ELR (cell line): ENCODE measurements around the gene ALDH3B2.
"Not testable (repeated sequence)": the region's sequence is repeated elsewhere in the genome, so short reads cannot be mapped to it uniquely, and the experiment has no call there.

Source experiments
- DNase-seq: peaks from one replicate; pipeline ENCODE4 v3.0.0-alpha.2; 2015; ENCODE audit warnings: low read depth

ALDH3B2 gene

GRCh38 chr11:67662142-67662834 is 12.1 kb downstream of the ALDH3B2 start:
- no peak for DNase-seq

GRCh38 chr11:67660752-67661151 is 13.7 kb downstream of the ALDH3B2 start:
- DNase-seq = not testable (repeated sequence)

- DNase-seq = not testable (repeated sequence)
Observed at GRCh38 chr11:67659651-67660165, 14.7 kb downstream of the ALDH3B2 start.

GRCh38 chr11:67657300-67657699 is 17.1 kb downstream of the ALDH3B2 start:
- no peak for DNase-seq

- DNase-seq = no peak
Observed at GRCh38 chr11:67656278-67656922, 18.0 kb downstream of the ALDH3B2 start.

GRCh38 chr11:67654225-67654624 is 20.2 kb downstream of the ALDH3B2 start:
- no peak for DNase-seq

DNA sequence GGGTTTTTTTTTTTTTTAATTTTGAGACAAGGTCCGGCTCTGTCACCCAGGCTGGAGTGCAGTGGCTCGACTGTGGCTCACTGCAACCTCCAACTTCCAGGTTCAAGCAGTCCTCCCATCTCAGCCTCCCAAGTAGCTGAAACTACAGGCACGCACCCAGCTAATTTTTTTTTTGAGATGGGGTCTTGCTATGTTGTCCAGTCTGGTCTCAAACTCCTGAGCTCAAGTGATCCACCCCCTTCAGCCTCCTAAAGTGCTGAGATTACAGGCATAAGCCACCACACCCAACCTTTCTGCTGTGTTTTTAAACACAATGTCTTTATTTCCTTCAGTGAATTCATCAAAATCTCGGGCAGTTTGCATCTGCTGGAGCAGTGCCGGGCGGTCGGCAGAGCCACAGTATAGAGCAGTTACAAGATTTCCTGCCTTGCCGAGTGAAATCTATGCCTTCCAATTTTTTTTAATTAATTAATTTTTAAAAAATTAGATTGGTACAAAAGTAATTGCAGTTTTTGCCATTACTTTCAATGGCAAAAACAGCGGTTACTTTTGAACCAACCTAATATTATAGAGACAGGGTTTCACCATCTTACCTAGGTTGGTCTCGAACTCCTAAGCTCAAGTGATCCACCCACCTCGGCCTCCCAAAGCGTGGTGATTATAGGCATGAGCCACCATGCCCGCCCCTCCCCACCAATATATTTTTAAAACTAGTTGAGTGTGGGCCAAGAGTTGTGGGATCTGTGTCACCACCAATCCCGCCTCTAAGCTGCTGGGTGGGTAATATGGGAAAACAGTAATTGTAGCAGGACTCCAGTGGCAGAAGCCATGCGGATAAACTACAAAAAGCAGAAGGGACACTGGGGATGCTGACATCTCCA is 21.2 kb downstream of the ALDH3B2 start:
- no peak for DNase-seq

GRCh38 chr11:67651976-67652781 is 22.2 kb downstream of the ALDH3B2 start:
- DNase-seq = no peak

- no peak for DNase-seq
Observed at GRCh38 chr11:67649634-67650510, 24.6 kb downstream of the ALDH3B2 start.

DNA sequence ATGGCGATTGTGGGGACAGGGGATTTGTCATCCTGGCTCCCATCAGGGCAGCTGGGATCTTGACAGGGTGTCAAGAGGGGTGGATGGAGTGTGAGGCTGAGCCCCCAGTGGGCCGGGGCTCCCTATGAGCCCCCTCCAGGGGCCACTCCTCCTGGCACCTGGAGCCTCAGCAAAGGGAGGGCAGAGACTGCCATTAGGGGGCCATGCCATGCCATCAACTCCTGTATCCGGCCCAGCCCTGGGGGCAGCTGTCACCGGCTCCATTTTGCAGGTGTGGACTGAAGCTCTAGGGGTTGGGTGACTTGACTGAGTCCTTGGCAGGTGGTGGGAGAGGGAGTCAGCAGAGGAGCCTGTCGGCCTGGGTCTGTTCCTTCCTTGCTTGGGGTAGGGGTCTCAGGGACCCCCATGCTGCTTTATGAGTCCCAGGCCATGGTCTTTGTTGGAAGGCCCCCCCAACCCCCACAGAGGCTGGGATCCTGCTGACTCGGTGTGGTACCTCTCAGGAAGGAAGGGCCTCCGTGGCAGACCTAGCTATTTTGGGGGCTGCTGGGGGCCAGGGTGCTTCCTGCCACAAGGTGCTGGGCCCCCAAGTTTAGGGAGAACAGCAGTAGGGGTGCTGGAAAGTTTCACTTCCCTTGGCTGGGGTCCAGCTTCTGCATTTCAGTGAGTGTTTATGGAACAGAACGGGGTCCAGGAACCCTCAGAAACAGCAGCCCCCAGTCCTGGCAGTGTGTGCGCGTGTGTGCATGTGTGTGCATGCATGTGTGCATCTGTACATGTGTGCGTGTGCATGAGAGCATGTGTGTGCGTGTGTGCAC is 25.4 kb downstream of the ALDH3B2 start:
- DNase-seq = no peak

DNA sequence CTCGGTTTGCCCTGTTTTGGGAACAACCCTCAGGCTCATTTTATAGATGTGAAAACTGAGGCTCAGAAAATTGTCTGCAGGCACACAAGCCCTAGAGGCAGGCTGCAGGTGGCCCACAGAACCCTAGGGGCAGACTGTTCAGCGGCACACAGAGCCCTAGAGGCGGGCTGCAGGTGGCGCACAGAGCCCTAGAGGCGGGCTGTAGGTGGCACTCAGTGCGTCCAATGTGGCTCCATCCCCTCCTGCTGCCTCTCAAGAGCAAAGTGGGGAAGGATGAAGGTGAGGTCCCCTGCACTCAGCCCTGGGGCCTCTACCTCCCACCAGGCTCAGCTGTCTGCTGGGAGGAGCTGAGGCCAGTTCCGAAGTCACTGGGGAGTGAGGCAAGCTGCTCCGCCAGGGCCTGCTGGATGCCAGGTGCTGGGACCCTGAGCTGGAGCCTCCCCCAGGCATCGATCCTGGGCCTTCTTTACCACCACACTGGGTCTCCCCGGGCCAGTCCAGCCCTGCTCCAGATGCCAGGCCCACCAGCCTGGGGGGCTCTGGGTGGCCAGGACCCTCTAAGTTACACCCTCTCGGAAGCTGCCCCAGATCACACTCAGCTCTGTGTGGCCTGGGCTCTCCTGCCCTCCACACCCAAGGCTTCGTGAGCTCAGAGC is 26.2 kb downstream of the ALDH3B2 start:
- peak; percentile 32 for DNase-seq

- DNase-seq = no peak
Observed at GRCh38 chr11:67647471-67647870, 27.0 kb downstream of the ALDH3B2 start.

DNA sequence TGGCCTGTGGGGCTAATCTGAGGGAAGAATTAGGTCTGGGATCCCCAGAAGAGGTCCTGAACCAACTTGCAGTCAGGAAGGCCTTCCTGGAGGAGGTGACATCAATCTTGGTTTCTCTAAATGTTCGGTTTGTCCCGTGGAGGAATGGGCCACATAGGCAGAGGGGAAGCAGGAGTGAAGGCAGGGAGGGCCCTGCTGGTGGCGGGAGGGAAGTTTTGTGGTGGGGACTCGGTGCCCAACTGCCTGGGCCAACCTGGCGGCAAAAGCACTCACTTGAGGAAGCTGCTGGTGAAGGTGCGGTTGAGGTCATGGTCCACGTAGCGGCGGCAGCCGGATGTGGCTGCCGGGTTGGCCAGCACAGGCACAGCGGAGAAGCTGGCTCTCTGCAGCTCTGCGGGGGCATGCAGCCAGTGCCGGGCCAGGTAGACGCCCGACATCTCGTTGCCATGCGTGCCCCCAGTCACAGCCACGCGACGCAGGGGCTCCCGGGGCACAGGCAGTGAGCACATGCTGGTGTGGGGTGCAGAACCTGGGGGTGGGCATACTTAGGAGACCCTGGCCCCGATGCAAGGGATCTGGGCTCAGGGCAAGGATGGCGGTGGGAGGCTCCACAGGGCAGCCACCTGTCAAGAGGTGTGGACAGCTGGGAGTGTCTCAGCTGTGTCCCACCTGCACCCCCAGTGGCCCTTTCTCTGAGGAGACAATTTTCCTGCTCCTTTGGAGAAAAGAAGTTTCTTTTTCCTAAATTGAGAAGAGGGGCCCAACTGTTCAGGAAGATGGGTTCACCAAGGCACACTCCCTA is 27.7 kb downstream of the ALDH3B2 start:
- no peak for DNase-seq

- DNase-seq = no peak
Observed at GRCh38 chr11:67645521-67646461, 28.6 kb downstream of the ALDH3B2 start.

DNA sequence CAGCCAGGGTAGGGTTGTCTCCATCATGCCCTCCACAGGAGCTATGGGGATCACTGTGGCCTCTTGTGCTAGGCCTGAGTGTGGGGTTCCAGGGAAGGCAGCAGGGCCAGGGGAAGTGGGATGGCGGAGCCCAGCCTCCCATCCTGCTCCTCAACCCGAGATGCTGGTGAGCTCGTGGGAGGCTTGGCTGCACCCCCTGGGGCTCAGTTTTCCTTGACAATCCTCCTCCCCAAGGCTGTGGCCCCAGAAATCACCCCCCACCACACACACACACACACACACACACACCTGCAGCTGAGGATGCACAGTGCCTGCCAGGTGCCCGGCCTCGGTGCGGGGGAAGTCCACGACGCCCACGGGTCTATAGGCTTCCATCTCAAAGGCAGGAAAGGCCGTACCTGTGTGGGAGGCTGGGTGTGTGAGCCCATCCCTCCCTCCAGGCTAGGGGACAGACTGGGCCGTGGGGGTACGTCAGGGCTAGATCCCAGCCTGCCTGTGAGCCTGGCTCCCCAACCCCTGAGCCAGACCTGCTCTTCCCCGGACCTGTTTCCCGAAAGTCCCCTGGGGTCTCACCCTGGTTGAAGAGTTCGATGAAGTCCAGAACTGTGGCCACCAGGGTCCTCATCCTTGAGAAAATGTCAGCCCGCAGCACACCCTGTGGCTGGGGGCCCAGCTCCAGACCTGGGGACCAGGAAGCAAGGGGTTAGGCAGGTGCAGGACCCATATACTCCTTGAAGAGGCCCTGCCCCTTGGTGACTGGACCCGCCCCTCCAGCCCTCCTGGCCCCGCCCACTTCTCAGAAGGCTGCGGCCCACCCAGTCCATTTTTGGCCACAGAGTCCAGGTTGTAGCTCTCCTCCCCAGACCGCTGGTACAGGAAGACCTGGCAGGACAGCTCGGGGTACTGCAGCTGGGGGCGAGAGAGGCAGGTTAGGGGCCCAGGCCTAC is 29.7 kb downstream of the ALDH3B2 start:
- DNase-seq = no peak

DNA sequence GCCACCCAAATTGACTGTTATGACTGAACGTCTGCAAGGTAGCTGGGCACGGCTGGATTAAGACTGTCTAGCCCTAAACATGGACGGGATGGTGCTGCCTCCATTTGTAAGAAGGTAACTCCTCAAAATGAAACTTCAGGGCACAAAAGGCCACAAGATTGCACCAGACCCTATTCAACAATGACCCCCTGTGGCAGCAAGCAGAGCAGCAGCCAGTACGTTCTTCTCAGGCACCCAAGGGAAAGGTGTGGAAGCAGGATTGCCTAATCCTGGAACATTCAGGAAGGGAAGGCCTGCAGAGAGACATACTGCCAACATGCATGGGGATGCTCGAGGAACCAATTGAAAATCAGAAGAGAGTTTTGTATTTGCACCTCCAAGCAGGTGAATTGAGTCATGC is 30.4 kb downstream of the ALDH3B2 start:
- peak; percentile 30 for DNase-seq
